ENCODE data around the gene KCNH1.

Gene KCNH1

GRCh38 chr1:210776712-210777111 lies 357.2 kb downstream of the KCNH1 start:
- TF ChIP-seq CTCF (IDR thresholded peaks at IDR 0.05; ENCODE audit: extremely low read depth, missing control alignments): no peak
- DNase-seq (ENCODE audit: low spot score): no peak

GRCh38 chr1:210775289-210775688 lies 358.7 kb downstream of the KCNH1 start:
- DNase-seq (ENCODE audit: low spot score): no peak
- no peak for TF ChIP-seq CTCF (IDR thresholded peaks at IDR 0.05; ENCODE audit: extremely low read depth, missing control alignments)

- TF ChIP-seq CTCF (IDR thresholded peaks at IDR 0.05; ENCODE audit: extremely low read depth, missing control alignments): no peak
- no peak for DNase-seq (ENCODE audit: low spot score)
Measured at GRCh38 chr1:210773450-210773849, 360.5 kb downstream of the KCNH1 start.

GRCh38 chr1:210771131-210771530 lies 362.8 kb downstream of the KCNH1 start:
- no peak for TF ChIP-seq CTCF (IDR thresholded peaks at IDR 0.05; ENCODE audit: extremely low read depth, missing control alignments)
- no peak for DNase-seq (ENCODE audit: low spot score)

- no peak for DNase-seq (ENCODE audit: low spot score)
- TF ChIP-seq CTCF (IDR thresholded peaks at IDR 0.05; ENCODE audit: extremely low read depth, missing control alignments): no peak
Measured at GRCh38 chr1:210770396-210770984, 363.5 kb downstream of the KCNH1 start.

- no peak for DNase-seq (ENCODE audit: low spot score)
- no peak for TF ChIP-seq CTCF (IDR thresholded peaks at IDR 0.05; ENCODE audit: extremely low read depth, missing control alignments)
Measured at GRCh38 chr1:210769473-210769872, 364.5 kb downstream of the KCNH1 start.

- no peak for DNase-seq (ENCODE audit: low spot score)
- no peak for TF ChIP-seq CTCF (IDR thresholded peaks at IDR 0.05; ENCODE audit: extremely low read depth, missing control alignments)
Measured at GRCh38 chr1:210764536-210764935, 369.4 kb downstream of the KCNH1 start.
